Measurements from ENCODE around the gene RPP40. TPM values are rescaled to one million over a fixed set of nuclear protein-coding genes. Genes with fewer than 3 reads are reported as not detected.
"Not testable (repeated sequence)": the region's sequence is repeated elsewhere in the genome, so short reads cannot be mapped to it uniquely, and the experiment has no call there.

RPP40 gene
- total and polyA plus RNA-seq, 2 of the 13 experiments (the other 11 are each of a cell fraction or from before 2014, with no cell fraction given) = 18.0 to 41.2 TPM

- FAIRE-seq (no peak), DNase-seq (ENCODE audit: low spot score) (no peak), ATAC-seq (no peak)
- H3K4me2 ChIP-seq (ENCODE audit: low read depth, low read length) = peak overlapping the region; percentile 14; the same call in 1 of the 2 replicates
- in situ Hi-C loops (cut with HindIII; ENCODE audit: extremely low pct_ligation_motif_present, low pct_unique_long_range_greater_than_20kb) (no loop called here), intact Hi-C loops (cut with micrococcal nuclease; ENCODE audit: unreplicated experiment) (loop anchor here (5.0 to 10.0 kb wide), 2 partner anchors 77 to 720 kb away; no protein-coding TSS in a partner anchor)
- ChIA-PET POLR2A (no interaction called here), CTCF (ENCODE audit: low intra/inter-chr PET ratio, low total read pairs) (no interaction called here)
- H3K9me3 ChIP-seq (ENCODE audit: low read length) = no peaks in the 10 kb centered on the region
- no peaks in the 10 kb centered on the region for H4K20me1 ChIP-seq (ENCODE audit: insufficient read depth, low read length)
- H2AFZ ChIP-seq (ENCODE audit: low read length) = no peak overlapping the region
- BruUV-seq (replicated peaks) = no TSS peak
- H3K79me2 ChIP-seq (ENCODE audit: insufficient read depth, low read length) = no peaks in the 10 kb centered on the region
- WGBS (ENCODE audit: low lambda C conversion rate) = 65% methylated on average over 7 of the region's 7 CpGs
- H3K27ac ChIP-seq (ENCODE audit: extremely low read length, insufficient read depth, low read length) = no peak overlapping the region
- no peak overlapping the region for H3K9ac ChIP-seq (ENCODE audit: insufficient read depth, low read depth, low read length)
- no peaks in the 10 kb centered on the region for H3K36me3 ChIP-seq (replicated peaks in 1 of 2; ENCODE audit: control insufficient read depth in 1 of 2, insufficient read depth in 2 of 2, low read length in 2 of 2)
- H3K27me3 ChIP-seq (ENCODE audit: control insufficient read depth in 1 of 2, insufficient read depth in 2 of 2, low read length in 2 of 2) = no peaks in the 10 kb centered on the region; a peak in 1 of 5 replicates
- no peak overlapping the region for H3K4me3 ChIP-seq (replicated peaks in 1 of 3; ENCODE audit: insufficient read depth in 1 of 3, low read depth in 2 of 3, low read length in 3 of 3)
- H3K4me1 ChIP-seq (ENCODE audit: insufficient read depth, low read length) = peaks cover 47% of the 10 kb centered on the region
- TF ChIP-seq MAFF (IDR thresholded peaks at IDR 0.05; ENCODE audit: low read depth, low read length) (no peak), GTF2F1 (IDR thresholded peaks at IDR 0.05; ENCODE audit: low read length) (no peak), YEATS2 (CRISPR knock-in tag; IDR thresholded peaks at IDR 0.05; ENCODE audit: borderline replicate concordance) (no peak), SIX1 (CRISPR knock-in tag; IDR thresholded peaks at IDR 0.05; ENCODE audit: borderline replicate concordance) (no peak), ZXDC (CRISPR knock-in tag; IDR thresholded peaks at IDR 0.05) (no peak), FUBP1 (CRISPR knock-in tag; IDR thresholded peaks at IDR 0.05; ENCODE audit: borderline replicate concordance) (no peak), ISL2 (CRISPR knock-in tag; IDR thresholded peaks at IDR 0.05) (no peak), ETV6 (CRISPR knock-in tag; conservative IDR thresholded peaks at IDR 0.05) (no peak), GTF3A (CRISPR knock-in tag; conservative IDR thresholded peaks at IDR 0.05) (no peak), ZNF430 (CRISPR knock-in tag; IDR thresholded peaks at IDR 0.05) (no peak)
Observed at GRCh38 chr6:5034328-5034727, 30.5 kb upstream of the RPP40 start.

- ATAC-seq; H3K27ac ChIP-seq (ENCODE audit: extremely low read length, insufficient read depth, low read length); H2AFZ ChIP-seq (ENCODE audit: low read length); POLR2A ChIA-PET; FAIRE-seq; H3K27me3 ChIP-seq (ENCODE audit: control insufficient read depth in 1 of 2, insufficient read depth in 2 of 2, low read length in 2 of 2); DNase-seq (ENCODE audit: low spot score); H3K36me3 ChIP-seq (replicated peaks in 1 of 2; ENCODE audit: control insufficient read depth in 1 of 2, insufficient read depth in 2 of 2, low read length in 2 of 2); H3K9me3 ChIP-seq (ENCODE audit: low read length); H3K9ac ChIP-seq (ENCODE audit: insufficient read depth, low read depth, low read length); H3K79me2 ChIP-seq (ENCODE audit: insufficient read depth, low read length); CTCF ChIA-PET (ENCODE audit: low intra/inter-chr PET ratio, low total read pairs); BruUV-seq (replicated peaks); H3K4me3 ChIP-seq (replicated peaks in 1 of 3; ENCODE audit: insufficient read depth in 1 of 3, low read depth in 2 of 3, low read length in 3 of 3); in situ Hi-C loops (cut with HindIII; ENCODE audit: extremely low pct_ligation_motif_present, low pct_unique_long_range_greater_than_20kb); H4K20me1 ChIP-seq (ENCODE audit: insufficient read depth, low read length): not testable (repeated sequence)
- intact Hi-C loops (cut with micrococcal nuclease; ENCODE audit: unreplicated experiment) = loop anchor here (5.0 to 10.0 kb wide), 2 partner anchors 76 to 719 kb away; no protein-coding TSS in a partner anchor
- WGBS (ENCODE audit: low lambda C conversion rate) = 72% methylated on average over 8 of the region's 14 CpGs
- Histone ChIP-seq H3K4me1 (ENCODE audit: insufficient read depth, low read length) (peaks cover 57% of the 10 kb centered on the region), H3K4me2 (ENCODE audit: low read depth, low read length) (0 out of 2 replicates have a peak overlapping the region, but pooled peaks have one; percentile 14)
Observed at GRCh38 chr6:5033214-5033904, 29.5 kb upstream of the RPP40 start.
